ENCODE measurements around the gene CACNA2D2.
A peak's percentile ranks its signal among the peaks of the same experiment; 100 is the strongest.

The CACNA2D2 gene

GRCh38 chr3:50428007-50428633 is 75.3 kb downstream of the CACNA2D2 start:
- Histone ChIP-seq H3K4me3 (ENCODE audit: low read length, poor library complexity, severe bottlenecking) (no peak overlapping the region), H3F3A (ENCODE audit: low read depth) (no peaks in the 10 kb centered on the region), H3K79me2 (ENCODE audit: insufficient read depth, low read length) (no peaks in the 10 kb centered on the region), H3K27me3 (ENCODE audit: insufficient read depth, low read length, poor library complexity, severe bottlenecking) (no peaks in the 10 kb centered on the region), H4K20me1 (ENCODE audit: insufficient read depth, low read length, poor library complexity, severe bottlenecking) (no peaks in the 10 kb centered on the region), H2AFZ (ENCODE audit: low read length) (peak overlapping the region; percentile 9; the same call in 1 of the 2 replicates), H3K9ac (ENCODE audit: low read depth, low read length, poor library complexity, severe bottlenecking) (no peak overlapping the region), H3K4me1 (ENCODE audit: insufficient read depth, low read length, poor library complexity, severe bottlenecking) (peaks cover 12% of the 10 kb centered on the region), H3K9me3 (ENCODE audit: insufficient read depth, low read depth, low read length) (no peaks in the 10 kb centered on the region), H3K36me3 (ENCODE audit: insufficient read depth, low read length) (no peaks in the 10 kb centered on the region), H3K9me2 (replicated peaks; ENCODE audit: low read depth, low read length) (no peaks in the 10 kb centered on the region), H3K4me2 (ENCODE audit: low read depth, low read length, poor library complexity, severe bottlenecking) (no peak overlapping the region)
- TF ChIP-seq EZH2phosphoT487 (IDR thresholded peaks at IDR 0.05; ENCODE audit: borderline replicate concordance) (no peak), CTCF (conservative IDR thresholded peaks at IDR 0.05; ENCODE audit: low read length) (peak; percentile 70)

GRCh38 chr3:50427217-50427616 is 76.2 kb downstream of the CACNA2D2 start:
- Histone ChIP-seq H3K79me2 (ENCODE audit: insufficient read depth, low read length) (no peaks in the 10 kb centered on the region), H3K9me3 (ENCODE audit: insufficient read depth, low read depth, low read length) (no peaks in the 10 kb centered on the region), H3F3A (ENCODE audit: low read depth) (no peaks in the 10 kb centered on the region), H3K36me3 (ENCODE audit: insufficient read depth, low read length) (no peaks in the 10 kb centered on the region), H4K20me1 (ENCODE audit: insufficient read depth, low read length, poor library complexity, severe bottlenecking) (no peaks in the 10 kb centered on the region), H3K4me2 (ENCODE audit: low read depth, low read length, poor library complexity, severe bottlenecking) (no peak overlapping the region), H3K9ac (ENCODE audit: low read depth, low read length, poor library complexity, severe bottlenecking) (no peak overlapping the region), H2AFZ (ENCODE audit: low read length) (no peak overlapping the region), H3K27me3 (ENCODE audit: insufficient read depth, low read length, poor library complexity, severe bottlenecking) (no peaks in the 10 kb centered on the region), H3K4me3 (ENCODE audit: low read length, poor library complexity, severe bottlenecking) (no peak overlapping the region), H3K4me1 (ENCODE audit: insufficient read depth, low read length, poor library complexity, severe bottlenecking) (peaks cover 12% of the 10 kb centered on the region), H3K9me2 (replicated peaks; ENCODE audit: low read depth, low read length) (no peaks in the 10 kb centered on the region)
- no peak for TF ChIP-seq CTCF (conservative IDR thresholded peaks at IDR 0.05; ENCODE audit: low read length)
- TF ChIP-seq EZH2phosphoT487 (IDR thresholded peaks at IDR 0.05; ENCODE audit: borderline replicate concordance): no peak

- H4K20me1 ChIP-seq (ENCODE audit: insufficient read depth, low read length, poor library complexity, severe bottlenecking): no peaks in the 10 kb centered on the region
- H3K4me3 ChIP-seq (ENCODE audit: low read length, poor library complexity, severe bottlenecking): no peak overlapping the region
- H3K36me3 ChIP-seq (ENCODE audit: insufficient read depth, low read length): no peaks in the 10 kb centered on the region
- no peaks in the 10 kb centered on the region for H3K9me2 ChIP-seq (replicated peaks; ENCODE audit: low read depth, low read length)
- H3K27me3 ChIP-seq (ENCODE audit: insufficient read depth, low read length, poor library complexity, severe bottlenecking): no peaks in the 10 kb centered on the region
- H3K9ac ChIP-seq (ENCODE audit: low read depth, low read length, poor library complexity, severe bottlenecking): no peak overlapping the region
- no peak for TF ChIP-seq EZH2phosphoT487 (IDR thresholded peaks at IDR 0.05; ENCODE audit: borderline replicate concordance)
- no peak for TF ChIP-seq CTCF (conservative IDR thresholded peaks at IDR 0.05; ENCODE audit: low read length)
- no peaks in the 10 kb centered on the region for H3K9me3 ChIP-seq (ENCODE audit: insufficient read depth, low read depth, low read length)
- peaks cover 12% of the 10 kb centered on the region for H3K4me1 ChIP-seq (ENCODE audit: insufficient read depth, low read length, poor library complexity, severe bottlenecking)
- no peaks in the 10 kb centered on the region for H3K79me2 ChIP-seq (ENCODE audit: insufficient read depth, low read length)
- H2AFZ ChIP-seq (ENCODE audit: low read length): no peak overlapping the region
- H3K4me2 ChIP-seq (ENCODE audit: low read depth, low read length, poor library complexity, severe bottlenecking): no peak overlapping the region
- no peaks in the 10 kb centered on the region for H3F3A ChIP-seq (ENCODE audit: low read depth)
Observed at GRCh38 chr3:50425911-50426310, 77.5 kb downstream of the CACNA2D2 start.
